Measurements from ENCODE around the gene CEP131. TPM values are rescaled to one million over a fixed set of nuclear protein-coding genes. Genes with fewer than 3 reads are reported as not detected.

CEP131 gene
- total RNA-seq, 1 experiment from 2014 or later = 33.8 TPM

- no peak for DNase-seq (ENCODE audit: low read depth)
Measured at GRCh38 chr17:81187586-81188490, 34.9 kb downstream of the CEP131 start.

- no peak for DNase-seq (ENCODE audit: low read depth)
Measured at GRCh38 chr17:81187120-81187519, 35.6 kb downstream of the CEP131 start.

- DNase-seq (ENCODE audit: low read depth) = no peak
Measured at GRCh38 chr17:81186203-81186602, 36.6 kb downstream of the CEP131 start.

- no peak for DNase-seq (ENCODE audit: low read depth)
Measured at GRCh38 chr17:81184555-81184954, 38.2 kb downstream of the CEP131 start.

- no peak for DNase-seq (ENCODE audit: low read depth)
Measured at GRCh38 chr17:81183807-81184206, 39.0 kb downstream of the CEP131 start.

- DNase-seq (ENCODE audit: low read depth) = no peak
Measured at GRCh38 chr17:81183316-81183715, 39.4 kb downstream of the CEP131 start.

- DNase-seq (ENCODE audit: low read depth) = no peak
Measured at GRCh38 chr17:81182596-81182995, 40.2 kb downstream of the CEP131 start.

DNA sequence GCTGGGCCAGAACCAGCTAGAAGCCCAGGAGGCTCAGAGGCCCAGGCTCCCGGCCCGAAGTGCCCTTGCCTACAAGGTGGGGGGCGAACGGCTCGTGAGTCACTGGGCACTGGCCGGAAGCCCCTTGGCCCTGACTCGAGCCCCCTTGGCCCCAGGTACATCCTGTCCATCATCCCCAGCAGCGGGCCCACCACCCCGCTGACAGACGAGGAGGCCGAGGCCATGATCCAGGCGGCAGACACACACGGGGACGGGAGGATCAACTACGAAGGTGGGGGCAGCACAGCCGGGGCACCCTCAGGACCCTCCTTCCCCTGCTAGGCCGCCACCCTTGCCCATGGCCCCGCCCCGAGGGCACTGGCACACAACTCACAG lies 41.0 kb downstream of the CEP131 start:
- DNase-seq (ENCODE audit: low read depth) = no peak

DNA sequence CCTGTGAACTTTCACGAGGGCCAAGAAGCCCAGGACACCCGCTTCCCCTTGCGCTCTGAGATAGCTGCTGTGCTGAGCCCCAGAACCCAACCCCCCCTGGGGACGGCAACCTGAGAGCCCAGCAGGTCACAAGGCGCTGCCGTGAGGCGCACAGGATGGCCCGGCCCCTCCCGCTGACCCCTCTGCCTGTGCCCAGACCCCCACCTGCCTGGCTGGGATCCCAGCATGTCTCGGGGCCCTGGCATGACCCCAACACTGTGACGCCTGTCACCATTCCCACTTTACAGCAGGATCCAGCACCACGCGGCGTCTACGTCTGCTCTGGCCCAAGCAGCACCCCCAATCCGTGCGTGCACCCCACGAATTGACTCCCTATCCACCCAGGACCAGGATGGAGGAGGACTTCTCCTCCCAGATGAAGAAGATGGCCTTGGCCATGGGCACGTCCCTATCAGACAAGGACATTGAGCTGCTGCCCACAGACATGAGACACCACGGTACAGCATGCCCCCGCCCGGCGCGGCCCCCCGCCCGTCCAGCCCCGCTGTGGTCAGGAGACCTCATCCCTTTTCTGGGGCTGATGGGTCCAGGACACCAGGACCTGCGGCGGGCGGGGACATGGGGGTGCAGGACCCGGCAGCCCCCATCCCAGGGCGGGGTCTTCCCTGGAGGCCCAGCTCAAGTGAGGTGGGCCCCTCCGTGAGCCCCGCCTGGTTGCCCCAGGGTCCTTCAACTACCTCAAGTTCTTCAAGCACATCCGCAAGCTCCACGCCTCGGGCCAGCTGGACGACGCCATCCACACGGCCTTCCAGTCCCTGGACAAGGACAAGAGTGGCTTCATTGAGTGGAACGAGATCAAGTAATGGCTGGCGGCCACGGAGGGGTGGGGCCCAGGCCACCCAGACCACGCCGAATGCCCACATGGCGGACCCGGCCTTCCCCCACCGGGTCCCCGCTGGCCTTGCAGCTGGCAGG lies 41.6 kb downstream of the CEP131 start:
- no peak for DNase-seq (ENCODE audit: low read depth)

- DNase-seq (ENCODE audit: low read depth) = no peak
Measured at GRCh38 chr17:81179861-81180260, 42.9 kb downstream of the CEP131 start.

GRCh38 chr17:81179220-81179619 lies 43.5 kb downstream of the CEP131 start:
- no peak for DNase-seq (ENCODE audit: low read depth)

GRCh38 chr17:81178136-81179091 lies 44.4 kb downstream of the CEP131 start:
- no peak for DNase-seq (ENCODE audit: low read depth)

DNA sequence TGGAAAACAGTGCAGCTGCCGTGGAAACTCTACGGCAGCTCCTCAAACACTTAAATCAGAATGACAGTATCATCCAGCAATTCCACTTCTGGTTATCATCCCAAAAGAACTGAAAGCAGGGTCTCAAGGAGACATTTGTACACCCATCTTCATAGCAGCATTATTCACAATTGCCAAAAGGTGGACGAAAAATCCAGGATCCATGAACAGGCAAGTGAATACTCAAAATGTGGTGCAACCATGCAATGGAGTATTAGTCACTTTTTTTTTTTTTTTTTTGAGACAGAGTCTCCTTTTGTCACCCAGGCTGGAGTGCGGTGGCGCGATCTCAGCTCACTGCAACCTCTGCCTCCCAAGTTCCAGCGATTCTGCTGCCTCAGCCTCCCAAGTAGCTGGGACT lies 46.1 kb downstream of the CEP131 start:
- no peak for DNase-seq (ENCODE audit: low read depth)

DNA sequence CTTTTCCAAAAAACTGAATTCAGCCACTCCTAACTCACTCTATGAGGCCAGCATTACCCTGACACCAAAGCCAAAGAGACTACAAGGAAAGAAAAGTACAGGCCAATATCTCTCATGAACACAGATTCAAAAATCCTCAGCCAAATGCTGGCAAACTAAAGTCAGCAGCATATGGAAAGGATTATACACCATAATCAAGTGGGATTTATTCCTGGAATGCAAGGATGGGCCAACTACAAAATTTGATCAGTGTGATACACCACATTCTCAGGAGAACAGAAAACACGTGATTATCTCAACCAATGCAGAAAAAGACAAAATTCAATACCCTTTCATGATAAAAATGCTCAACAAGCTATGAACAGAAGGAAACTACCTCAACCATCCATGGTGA lies 49.0 kb downstream of the CEP131 start:
- no peak for DNase-seq (ENCODE audit: low read depth)

DNA sequence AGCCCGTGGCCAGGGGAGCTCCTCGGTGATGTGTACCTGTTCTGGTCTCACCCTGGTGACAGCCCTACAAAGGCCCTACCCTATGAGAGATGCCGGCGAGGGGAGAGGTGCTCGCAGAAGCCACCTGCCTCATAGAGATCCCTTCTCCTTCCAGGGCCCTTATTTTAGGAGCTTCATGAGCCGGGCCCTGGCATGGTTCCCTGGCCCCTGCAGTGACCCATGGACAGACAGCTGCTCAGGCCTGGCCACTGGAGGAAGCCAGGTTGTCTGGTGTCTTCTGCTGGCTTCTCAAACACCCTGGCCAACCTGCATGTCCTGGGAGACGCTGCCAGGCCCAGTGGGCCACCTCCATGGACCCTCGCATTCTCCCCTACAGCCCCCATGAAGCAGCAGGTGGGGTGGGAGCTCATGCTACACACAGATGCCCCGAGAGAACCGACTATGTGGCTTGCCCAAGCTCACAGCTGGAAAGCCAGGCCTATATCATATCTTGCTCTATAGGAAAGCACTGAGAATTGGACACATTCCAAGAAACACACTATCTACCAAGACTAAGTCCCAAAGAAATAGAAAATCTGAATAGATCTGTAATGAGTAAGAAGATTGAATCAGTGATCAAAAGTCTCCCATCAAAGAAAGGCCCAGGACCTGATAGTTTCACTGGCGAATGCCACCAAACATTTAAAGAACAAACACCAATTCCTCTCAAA lies 49.6 kb downstream of the CEP131 start:
- no peak for DNase-seq (ENCODE audit: low read depth)

DNA sequence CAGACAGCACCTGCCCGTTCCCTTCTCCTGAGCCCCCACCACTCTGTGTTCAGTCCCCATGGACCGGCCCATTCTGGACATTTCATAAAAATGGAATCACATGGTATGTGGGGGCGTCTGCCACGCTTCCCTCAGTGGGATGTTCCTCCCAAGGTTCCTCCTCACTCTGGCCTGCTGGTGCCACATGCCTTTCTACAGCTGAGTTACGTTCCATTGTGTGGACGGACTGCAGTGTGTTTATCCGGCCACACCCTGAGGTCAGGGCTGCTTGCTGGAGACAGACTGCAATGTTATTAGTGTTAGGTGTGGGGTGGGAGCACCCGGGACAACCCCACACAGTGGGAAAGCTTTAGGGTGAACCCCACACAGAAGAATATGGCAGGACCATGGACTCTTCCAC lies 50.8 kb downstream of the CEP131 start:
- no peak for DNase-seq (ENCODE audit: low read depth)

GRCh38 chr17:81170727-81171494 lies 51.9 kb downstream of the CEP131 start:
- no peak for DNase-seq (ENCODE audit: low read depth)

- DNase-seq (ENCODE audit: low read depth) = no peak
Measured at GRCh38 chr17:81169870-81170309, 52.9 kb downstream of the CEP131 start.

DNA sequence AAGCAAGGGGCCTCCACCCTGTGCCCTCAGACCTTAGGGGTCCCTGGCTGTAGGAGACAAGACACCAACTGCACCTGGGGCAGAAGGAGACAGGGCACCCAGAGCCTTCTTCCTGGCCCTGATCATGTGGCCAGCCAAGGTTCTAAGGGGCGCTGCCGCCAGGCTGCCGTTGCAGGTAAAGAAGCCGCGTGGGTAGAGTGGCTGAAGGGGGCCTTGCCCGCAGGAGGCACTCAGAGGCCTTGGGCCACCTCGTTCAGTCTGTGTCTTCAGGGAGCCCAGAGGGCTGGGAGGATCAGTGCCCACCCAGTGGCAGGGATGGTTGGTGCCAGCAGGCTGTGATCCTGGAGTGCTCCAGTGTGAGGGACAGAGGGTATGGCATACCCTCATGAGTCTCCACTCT lies 55.1 kb downstream of the CEP131 start:
- DNase-seq (ENCODE audit: low read depth) = no peak

DNA sequence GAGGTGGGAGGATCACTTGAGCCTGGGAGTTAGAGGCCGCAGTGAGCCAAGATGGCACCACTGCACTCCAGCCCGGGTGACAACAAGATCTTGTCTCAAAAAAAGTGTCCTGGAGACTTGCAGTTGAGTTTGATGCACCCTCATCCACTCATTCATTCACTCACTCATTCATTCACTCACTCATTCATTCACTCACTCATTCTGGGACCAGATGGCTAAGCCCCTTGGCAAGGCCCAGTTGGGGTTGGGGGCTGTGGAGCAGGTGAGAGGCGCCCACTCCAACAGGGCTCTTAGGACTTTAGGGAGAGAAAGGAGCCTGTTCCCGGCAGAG lies 55.6 kb downstream of the CEP131 start:
- DNase-seq (ENCODE audit: low read depth) = no peak
